H1 (cell line): ENCODE results near the gene ANKS1B. TPM values are rescaled to one million over a fixed set of nuclear protein-coding genes. Genes with fewer than 3 reads are reported as not detected.

Experiments
- CTCF ChIA-PET: fragments of 300-600 bp; sonication (Branson Sonifier 250); formaldehyde crosslinking; loops from one replicate; lab custom pipeline; 2021; ENCODE audit not compliant: partially characterized antibody; lab: Charles Lee
- POLR2A ChIA-PET: fragments of 300-600 bp; sonication (Branson Sonifier 250); formaldehyde crosslinking; loops from one replicate; lab custom pipeline; 2021; ENCODE audit warnings: inconsistent platforms; ENCODE audit not compliant: partially characterized antibody; lab: Charles Lee
- DNase-seq, 2 experiments: peaks; one replicate each; pipeline versions ENCODE4 v3.0.0 to v3.0.0-alpha.2; 2010 to 2022; ENCODE audit warnings: low spot score in 2 of 2, low read depth in 1 of 2, mixed read lengths in 1 of 2
- FAIRE-seq: peaks from 2 replicates; lab custom pipeline; 2011; peaks lifted over from hg19 to GRCh38; lab: Jason Lieb, UNC
- H2AFZ ChIP-seq: 2 replicates; pipeline ENCODE4 v1.8.1; 2012; ENCODE audit warnings: low read length, inconsistent platforms
- H2AK5ac ChIP-seq: 2 replicates; pipeline ENCODE4 v1.6.1; 2013; ENCODE audit warnings: low read depth, low read length
- H2BK120ac ChIP-seq: replicated peaks from 2 replicates; pipeline ENCODE3; 2013; ENCODE audit warnings: low read depth, low read length, inconsistent platforms
- H2BK12ac ChIP-seq: 2 replicates; pipeline ENCODE4 v1.6.1; 2013; ENCODE audit warnings: low read depth, low read length
- H2BK15ac ChIP-seq: 2 replicates; pipeline ENCODE4 v1.6.1; 2013; ENCODE audit warnings: low read length
- H2BK20ac ChIP-seq: 2 replicates; pipeline ENCODE4 v1.6.1; 2013; ENCODE audit warnings: low read length
- H2BK5ac ChIP-seq: 2 replicates; pipeline ENCODE4 v1.6.1; 2013; ENCODE audit warnings: low read depth, low read length
- H3K14ac ChIP-seq: 2 replicates; pipeline ENCODE4 v1.6.1; 2013; ENCODE audit warnings: inconsistent platforms; ENCODE audit not compliant: insufficient read length
- H3K18ac ChIP-seq: 2 replicates; pipeline ENCODE4 v1.6.1; 2013; ENCODE audit warnings: low read length; ENCODE audit errors: extremely low read depth
- H3K23ac ChIP-seq: 2 replicates; pipeline ENCODE4 v1.6.1; 2013; ENCODE audit warnings: inconsistent platforms; ENCODE audit not compliant: insufficient read length
- H3K23me2 ChIP-seq: 2 replicates; pipeline ENCODE4 v1.6.1; 2013; ENCODE audit warnings: low read depth, low read length
- H3K27ac ChIP-seq: 2 replicates; pipeline ENCODE4 v1.6.1; 2011; ENCODE audit warnings: low read depth, low read length, inconsistent platforms
- H3K27me3 ChIP-seq, 4 experiments: replicated peaks in 1 of 4; 1 replicate in 1 of 4; 2 replicates in 3 of 4; pipeline versions ENCODE4 v1.6.1 to v1.8.1; 2011 to 2013; ENCODE audit warnings: low read length in 3 of 4, mild to moderate bottlenecking in 3 of 4, inconsistent platforms in 2 of 4, mixed read lengths in 2 of 4, moderate library complexity in 1 of 4; ENCODE audit not compliant: control insufficient read depth in 3 of 4, insufficient read depth in 3 of 4; ENCODE audit errors: extremely low read depth in 1 of 4
- H3K36me3 ChIP-seq, 4 experiments: 2 replicates each; pipeline versions ENCODE4 v1.6.1 to v1.8.1; 2011 to 2013; ENCODE audit warnings: mild to moderate bottlenecking in 4 of 4, low read length in 3 of 4, moderate library complexity in 2 of 4, control low read depth in 1 of 4, inconsistent platforms in 1 of 4; ENCODE audit not compliant: insufficient read depth in 4 of 4, control insufficient read depth in 2 of 4
- H3K4ac ChIP-seq: replicated peaks from 2 replicates; pipeline ENCODE3; 2013; ENCODE audit warnings: low read length, low read depth, mixed read lengths, inconsistent platforms; ENCODE audit not compliant: insufficient read length
- H3K4me1 ChIP-seq, 4 experiments: replicated peaks in 1 of 4; 1 replicate in 1 of 4; 2 replicates in 3 of 4; pipeline versions ENCODE4 v1.6.1 to v1.8.1; 2011 to 2013; ENCODE audit warnings: low read length in 3 of 4, inconsistent platforms in 2 of 4, mixed read lengths in 1 of 4; ENCODE audit not compliant: insufficient read depth in 4 of 4, control insufficient read depth in 3 of 4
- H3K4me2 ChIP-seq, 2 experiments: 2 replicates each; pipeline versions ENCODE4 v1.6.1 to v1.8.1; 2011 to 2013; ENCODE audit warnings: low read depth in 2 of 2, low read length in 2 of 2, control low read depth in 1 of 2, inconsistent platforms in 1 of 2, mild to moderate bottlenecking in 1 of 2; ENCODE audit not compliant: insufficient read depth in 1 of 2
- H3K4me3 ChIP-seq, 4 experiments: fragments of 200-600, 300-600 bp in 1 of 4; sonication (generic), shearing (Covaris generic), sonication (Bioruptor Twin) in 1 of 4; 2 replicates each; pipeline versions ENCODE4 v1.5.1 to v1.8.1; 2011 to 2016; ENCODE audit warnings: low read length in 4 of 4, low read depth in 3 of 4, control low read depth in 2 of 4, inconsistent platforms in 2 of 4, mild to moderate bottlenecking in 2 of 4, mixed read lengths in 1 of 4, moderate library complexity in 1 of 4; ENCODE audit not compliant: insufficient read depth in 2 of 4; ENCODE audit errors: extremely low read depth in 1 of 4
- H3K56ac ChIP-seq: replicated peaks from 2 replicates; pipeline ENCODE3; 2013; ENCODE audit warnings: low read depth, mild to moderate bottlenecking, mixed read lengths, low read length, inconsistent platforms; ENCODE audit not compliant: insufficient read length
- H3K79me1 ChIP-seq: 2 replicates; pipeline ENCODE4 v1.6.1; 2013; ENCODE audit warnings: low read depth, low read length, control low read depth
- H3K79me2 ChIP-seq, 2 experiments: 2 replicates each; pipeline versions ENCODE4 v1.6.1 to v1.8.1; 2012 to 2013; ENCODE audit warnings: low read length in 2 of 2, mild to moderate bottlenecking in 2 of 2, inconsistent platforms in 1 of 2; ENCODE audit not compliant: insufficient read depth in 2 of 2, control insufficient read depth in 1 of 2
- H3K9ac ChIP-seq, 4 experiments: replicated peaks in 1 of 4; 1 replicate in 1 of 4; 2 replicates in 3 of 4; pipeline versions ENCODE4 v1.6.1 to v1.8.1; 2011 to 2013; ENCODE audit warnings: low read depth in 3 of 4, low read length in 3 of 4, control low read depth in 2 of 4, mild to moderate bottlenecking in 2 of 4, moderate library complexity in 2 of 4, inconsistent platforms in 1 of 4; ENCODE audit errors: extremely low read depth in 1 of 4
- H3K9me3 ChIP-seq, 2 experiments: 2 replicates each; pipeline versions ENCODE4 v1.6.1 to v1.8.1; 2012 to 2013; ENCODE audit warnings: mild to moderate bottlenecking in 2 of 2, moderate library complexity in 2 of 2, control low read depth in 1 of 2, inconsistent platforms in 1 of 2, low read depth in 1 of 2, low read length in 1 of 2, mixed read lengths in 1 of 2; ENCODE audit not compliant: insufficient read depth in 2 of 2
- H4K20me1 ChIP-seq, 2 experiments: replicated peaks in 1 of 2; 2 replicates each; pipeline versions ENCODE3 to v1.8.1; 2011 to 2013; ENCODE audit warnings: inconsistent platforms in 2 of 2, low read length in 2 of 2, mild to moderate bottlenecking in 1 of 2; ENCODE audit not compliant: insufficient read depth in 2 of 2, control insufficient read depth in 1 of 2
- H4K5ac ChIP-seq: 2 replicates; pipeline ENCODE4 v1.6.1; 2013; ENCODE audit warnings: low read length, low read depth, mixed read lengths, inconsistent platforms; ENCODE audit not compliant: insufficient read length
- H4K8ac ChIP-seq: 2 replicates; pipeline ENCODE4 v1.8.0; 2013; ENCODE audit warnings: mild to moderate bottlenecking, moderate library complexity, low read length, inconsistent platforms; ENCODE audit not compliant: insufficient read depth; ENCODE audit errors: extremely low read depth
- H4K91ac ChIP-seq: replicated peaks from 2 replicates; pipeline ENCODE3; 2013; ENCODE audit warnings: low read length, mixed read lengths, inconsistent platforms; ENCODE audit not compliant: insufficient read length
- EGR1 ChIP-seq: IDR thresholded peaks from 2 replicates; pipeline ENCODE4 v1.6.1; 2011; ENCODE audit warnings: low read depth, low read length, borderline replicate concordance
- JUN ChIP-seq: IDR thresholded peaks from 2 replicates; pipeline ENCODE4 v1.6.1; 2011; ENCODE audit warnings: low read depth, mild to moderate bottlenecking, improper control_type of control experiment, low read length
- POLR2AphosphoS5 ChIP-seq: IDR thresholded peaks from 2 replicates; pipeline ENCODE4 v1.6.1; 2011; ENCODE audit warnings: low read depth, low read length
- TEAD4 ChIP-seq: IDR thresholded peaks from 2 replicates; pipeline ENCODE4 v1.6.1; 2012; ENCODE audit warnings: low read depth, low read length, inconsistent platforms, mixed read lengths
- WGBS, 2 experiments: shearing (Covaris generic) in 1 of 2; methylation state at CpG; one replicate each; pipeline versions ENCODE4 v1.1.6 to v1.1.7; 2013 to 2015; ENCODE audit warnings: low lambda C conversion rate in 2 of 2, mixed read lengths in 2 of 2, inconsistent platforms in 1 of 2, low coverage in 1 of 2, missing lambda C conversion rate in 1 of 2; ENCODE audit not compliant: insufficient replicate concordance in 2 of 2, insufficient coverage in 1 of 2, insufficient read length in 1 of 2; ENCODE audit errors: extremely low coverage in 1 of 2, missing lambda C conversion rate in 1 of 2; 5-methylcytosine and 5-hydroxymethylcytosine counted together
- polyA plus RNA-seq, 7 experiments: library from polyadenylated mRNA; depleted of rRNA in 3 of 7; stranded (reverse) in 5 of 7; unstranded in 2 of 7; fragments of >200 nt in 5 of 7; fragments of 200-250 nt in 2 of 7; gene quantifications; 1 replicate in 5 of 7; 2 replicates in 1 of 7; 4 replicates in 1 of 7; pipeline versions ENCODE4 v1.2.1 to v1.2.3, GENCODE V29; 2011 to 2013; ENCODE audit warnings: missing spikeins in 2 of 7, mixed read lengths in 2 of 7
- total RNA-seq: library from RNA; stranded (reverse); fragmentation: NEBNext Ultra II Directional; extraction: Animal tissue kit (Norgen Biotek cat#: 25700); gene quantifications from 2 replicates; pipeline ENCODE4 v1.2.1, GENCODE V29; 2021
- TF ChIP-seq, protein P1 (sequence below): IDR thresholded peaks from 2 replicates; pipeline ENCODE4 v1.6.1; 2012; ENCODE audit warnings: inconsistent platforms

The ANKS1B gene
- total and polyA plus RNA-seq, 2 of the 8 experiments (the other 6 are each of a cell fraction or from before 2014, with no cell fraction given), result 2.7 to 6.1 TPM

DNA sequence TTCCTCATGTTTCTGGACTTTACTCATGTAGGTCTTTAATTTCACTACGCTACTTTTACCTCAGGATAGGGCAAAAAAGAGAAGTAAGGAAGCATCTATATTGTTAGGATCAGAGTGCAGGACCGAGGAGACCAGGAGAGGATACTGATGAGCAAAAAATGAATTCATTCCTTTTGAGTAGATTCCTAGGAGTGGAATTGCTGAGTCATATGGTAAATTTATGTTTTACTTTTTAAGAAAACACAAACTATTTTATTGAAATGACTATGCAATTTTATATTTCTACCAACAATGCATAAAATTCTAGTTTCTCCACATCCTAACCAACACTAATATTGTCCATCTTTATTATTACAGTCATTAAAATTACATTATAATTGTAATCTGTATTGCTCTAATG lies 388.0 kb downstream of the ANKS1B start:
- TF ChIP-seq EGR1, result no peak
- TF ChIP-seq TEAD4, result no peak
- TF ChIP-seq JUN, result no peak
- no peak for TF ChIP-seq POLR2AphosphoS5
- TF ChIP-seq, protein P1, sequence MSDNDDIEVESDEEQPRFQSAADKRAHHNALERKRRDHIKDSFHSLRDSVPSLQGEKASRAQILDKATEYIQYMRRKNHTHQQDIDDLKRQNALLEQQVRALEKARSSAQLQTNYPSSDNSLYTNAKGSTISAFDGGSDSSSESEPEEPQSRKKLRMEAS, result no peak
- DNase-seq (no peak), FAIRE-seq (no peak)
- Histone ChIP-seq H2AFZ (no peak overlapping the region), H3K36me3 (no peaks in the 10 kb centered on the region), H3K9me3 (no peaks in the 10 kb centered on the region), H2BK12ac (no peak overlapping the region), H3K79me2 (no peaks in the 10 kb centered on the region), H3K79me1 (no peaks in the 10 kb centered on the region), H3K56ac (no peak overlapping the region), H3K27me3 (no peaks in the 10 kb centered on the region), H3K14ac (no peak overlapping the region), H3K18ac (no peak overlapping the region), H4K8ac (no peak overlapping the region), H2BK5ac (no peak overlapping the region), H3K4ac (no peak overlapping the region), H4K20me1 (no peaks in the 10 kb centered on the region), H3K23ac (no peak overlapping the region), H2AK5ac (no peak overlapping the region), H3K4me3 (no peak overlapping the region), H4K5ac (no peak overlapping the region), H2BK120ac (no peak overlapping the region), H3K4me2 (no peak overlapping the region), H3K4me1 (no peaks in the 10 kb centered on the region), H3K23me2 (no peaks in the 10 kb centered on the region), H3K27ac (no peak overlapping the region), H4K91ac (no peak overlapping the region), H2BK15ac (no peak overlapping the region), H3K9ac (no peak overlapping the region), H2BK20ac (no peak overlapping the region)
- CTCF ChIA-PET, result interaction anchor here (0.7 kb wide), 1 partner anchor 270 kb away, joined by 3 read pairs; no protein-coding TSS in a partner anchor
- POLR2A ChIA-PET, result no interaction called here
- 89% methylated on average over 2 of the region's 2 CpGs; no CpG with 5 or more reads in 1 of the 2 experiments for WGBS, 2 experiments
